ENCODE measurements around the gene TMEM62.
"Not testable (repeated sequence)": the region's sequence is repeated elsewhere in the genome, so short reads cannot be mapped to it uniquely, and the experiment has no call there.

Gene TMEM62

GRCh38 chr15:43175656-43176309 lies 42.4 kb downstream of the TMEM62 start:
- in situ Hi-C loops (cut with HindIII; ENCODE audit: low sequenced_read_pairs), result not testable (repeated sequence)

GRCh38 chr15:43177147-43177546 lies 43.8 kb downstream of the TMEM62 start:
- in situ Hi-C loops (cut with HindIII; ENCODE audit: low sequenced_read_pairs), result not testable (repeated sequence)

- in situ Hi-C loops (cut with HindIII; ENCODE audit: low sequenced_read_pairs), result no loop called here
These were observed 49.9 kb downstream of the TMEM62 start for GRCh38 chr15:43183270-43183669.

GRCh38 chr15:43184407-43185124 lies 51.2 kb downstream of the TMEM62 start:
- in situ Hi-C loops (cut with HindIII; ENCODE audit: low sequenced_read_pairs), result no loop called here

GRCh38 chr15:43185157-43186002 lies 52.0 kb downstream of the TMEM62 start, which contains the start of gene CCNDBP1:
Gene CCNDBP1, plus strand, starts transcription at chr15:43185403. Its CDS starts 96 bp downstream, at chr15:43185499.
- in situ Hi-C loops (cut with HindIII; ENCODE audit: low sequenced_read_pairs), result no loop called here

- in situ Hi-C loops (cut with HindIII; ENCODE audit: low sequenced_read_pairs), result no loop called here
These were observed 52.6 kb downstream of the TMEM62 start for GRCh38 chr15:43186003-43186353.

GRCh38 chr15:43187544-43188155 lies 54.3 kb downstream of the TMEM62 start:
- in situ Hi-C loops (cut with HindIII; ENCODE audit: low sequenced_read_pairs), result no loop called here

GRCh38 chr15:43189296-43189695 lies 55.9 kb downstream of the TMEM62 start:
- in situ Hi-C loops (cut with HindIII; ENCODE audit: low sequenced_read_pairs), result no loop called here

GRCh38 chr15:43190178-43190577 lies 56.8 kb downstream of the TMEM62 start:
- in situ Hi-C loops (cut with HindIII; ENCODE audit: low sequenced_read_pairs), result no loop called here

GRCh38 chr15:43193710-43194109 lies 60.3 kb downstream of the TMEM62 start:
- in situ Hi-C loops (cut with HindIII; ENCODE audit: low sequenced_read_pairs), result no loop called here

GRCh38 chr15:43194795-43195194 lies 61.4 kb downstream of the TMEM62 start:
- in situ Hi-C loops (cut with HindIII; ENCODE audit: low sequenced_read_pairs), result no loop called here

- in situ Hi-C loops (cut with HindIII; ENCODE audit: low sequenced_read_pairs), result no loop called here
These were observed 63.6 kb downstream of the TMEM62 start for GRCh38 chr15:43196760-43197548.

GRCh38 chr15:43197773-43198172 lies 64.4 kb downstream of the TMEM62 start:
- in situ Hi-C loops (cut with HindIII; ENCODE audit: low sequenced_read_pairs), result not testable (repeated sequence)

- in situ Hi-C loops (cut with HindIII; ENCODE audit: low sequenced_read_pairs), result not testable (repeated sequence)
These were observed 65.2 kb downstream of the TMEM62 start for GRCh38 chr15:43198556-43198955.

- in situ Hi-C loops (cut with HindIII; ENCODE audit: low sequenced_read_pairs), result no loop called here
These were observed 65.6 kb downstream of the TMEM62 start for GRCh38 chr15:43198992-43199391.

GRCh38 chr15:43199945-43200488 lies 66.6 kb downstream of the TMEM62 start:
- in situ Hi-C loops (cut with HindIII; ENCODE audit: low sequenced_read_pairs), result loop anchor here (10.0 kb wide), 1 partner anchor 485 kb away; no protein-coding TSS in a partner anchor

- in situ Hi-C loops (cut with HindIII; ENCODE audit: low sequenced_read_pairs), result loop anchor here (10.0 kb wide), 1 partner anchor 489 kb away; no protein-coding TSS in a partner anchor
These were observed 70.9 kb downstream of the TMEM62 start for GRCh38 chr15:43204016-43204901.

GRCh38 chr15:43206054-43206453 lies 72.7 kb downstream of the TMEM62 start:
- in situ Hi-C loops (cut with HindIII; ENCODE audit: low sequenced_read_pairs), result loop anchor here (5.0 to 10.0 kb wide), 2 partner anchors 96 to 491 kb away; partner anchors contain the start of gene TGM7

GRCh38 chr15:43207024-43207423 lies 73.6 kb downstream of the TMEM62 start:
- in situ Hi-C loops (cut with HindIII; ENCODE audit: low sequenced_read_pairs), result loop anchor here (5.0 to 10.0 kb wide), 2 partner anchors 95 to 492 kb away; partner anchors contain the start of gene TGM7
